HFFc6 (cell line): ENCODE results near the gene USP17L21. TPM values are rescaled to one million over a fixed set of nuclear protein-coding genes. Genes with fewer than 3 reads are reported as not detected.

Experiments used
- total RNA-seq, 6 experiments: library from RNA; stranded (reverse); fragmentation: NEBNext Ultra II Directional; extraction: Animal tissue kit (Norgen Biotek cat#: 25700); gene quantifications; 2 replicates in 1 of 6; 3 replicates in 5 of 6; pipeline ENCODE4 v1.2.3, GENCODE V29; 2021

The USP17L21 gene
- total RNA-seq, 6 experiments from 2014 or later, result not detected

Other genes starting within 250 kb of the USP17L21 start
- gene FAM90A26, start 92.5 kb upstream of the USP17L21 start, total RNA-seq, result not detected
- gene USP17L10, start 52.2 kb upstream of the USP17L21 start, total RNA-seq, result not detected
- gene USP17L11, start 47.5 kb upstream of the USP17L21 start, total RNA-seq, result under 1 TPM in 1 of 6 experiments, not detected in 5; 0.11 TPM
- not detected for gene USP17L12, start 42.7 kb upstream of the USP17L21 start, total RNA-seq
- gene USP17L13, start 38.0 kb upstream of the USP17L21 start, total RNA-seq, result not detected
- gene USP17L15, start 28.5 kb upstream of the USP17L21 start, total RNA-seq, result not detected
- gene USP17L17, start 19.0 kb upstream of the USP17L21 start, total RNA-seq, result not detected
- not detected for gene USP17L18, start 14.2 kb upstream of the USP17L21 start, total RNA-seq
- not detected for gene USP17L19, start 9.5 kb upstream of the USP17L21 start, total RNA-seq
- not detected for gene USP17L20, start 4.7 kb upstream of the USP17L21 start, total RNA-seq
- gene USP17L22, start 4.7 kb downstream of the USP17L21 start, total RNA-seq, result not detected
- not detected for gene USP17L24, start 62.3 kb downstream of the USP17L21 start, total RNA-seq
- not detected for gene USP17L25, start 67.0 kb downstream of the USP17L21 start, total RNA-seq
- not detected for gene USP17L26, start 71.8 kb downstream of the USP17L21 start, total RNA-seq
- not detected for gene USP17L5, start 76.5 kb downstream of the USP17L21 start, total RNA-seq
- gene USP17L27, start 81.3 kb downstream of the USP17L21 start, total RNA-seq, result not detected
- not detected for gene USP17L28, start 86.0 kb downstream of the USP17L21 start, total RNA-seq
- not detected for gene USP17L29, start 90.8 kb downstream of the USP17L21 start, total RNA-seq
- gene USP17L30, start 100.3 kb downstream of the USP17L21 start, total RNA-seq, result not detected
- not detected for gene DEFB131A, start 181.5 kb downstream of the USP17L21 start, total RNA-seq